Smooth muscle cell (in vitro differentiated cells): ENCODE results near the gene DPH6. TPM values are rescaled to one million over a fixed set of nuclear protein-coding genes. Genes with fewer than 3 reads are reported as not detected.

Experiments
- DNase-seq: peaks from one replicate; lab custom pipeline; 2025; ENCODE audit not compliant: unreplicated experiment; lab: John Stamatoyannopoulos, UW
- H2AFZ ChIP-seq: fragments of 200-600 bp; sonication (generic); 2 replicates; pipeline ENCODE4 v1.6.0; 2016; ENCODE audit warnings: antibody characterized with exemption, low read depth, mild to moderate bottlenecking
- H3F3A ChIP-seq: fragments of 200-600 bp; sonication (generic); 2 replicates; pipeline ENCODE4 v1.6.0; 2017; ENCODE audit warnings: antibody characterized with exemption, low read depth
- H3K27ac ChIP-seq: fragments of 200-600 bp; sonication (generic); 2 replicates; pipeline ENCODE4 v1.5.1; 2016; ENCODE audit warnings: low read depth, mild to moderate bottlenecking
- H3K27me3 ChIP-seq: fragments of 200-600 bp; sonication (generic); 2 replicates; pipeline ENCODE4 v1.6.1; 2016; ENCODE audit warnings: low read depth, mild to moderate bottlenecking
- H3K36me3 ChIP-seq: fragments of 200-600 bp; sonication (generic); 2 replicates; pipeline ENCODE4 v1.5.1; 2016; ENCODE audit warnings: low read depth
- H3K4me1 ChIP-seq: fragments of 200-600 bp; sonication (generic); 2 replicates; pipeline ENCODE4 v1.5.1; 2016; ENCODE audit warnings: low read depth
- H3K4me2 ChIP-seq: fragments of 200-600 bp; sonication (generic); 2 replicates; pipeline ENCODE4 v1.6.0; 2016; ENCODE audit warnings: mild to moderate bottlenecking
- H3K4me3 ChIP-seq: fragments of 200-600 bp; sonication (generic); 2 replicates; pipeline ENCODE4 v1.5.1; 2016; ENCODE audit warnings: mild to moderate bottlenecking
- H3K79me2 ChIP-seq: fragments of 200-600 bp; sonication (generic); 2 replicates; pipeline ENCODE4 v1.6.0; 2016; ENCODE audit warnings: low read depth, mild to moderate bottlenecking
- H3K9ac ChIP-seq: fragments of 200-600 bp; sonication (generic); 2 replicates; pipeline ENCODE4 v1.6.0; 2016; ENCODE audit warnings: low read depth
- H3K9me3 ChIP-seq: fragments of 200-600 bp; sonication (generic); replicated peaks from 2 replicates; pipeline ENCODE4 v1.5.1; 2016; ENCODE audit warnings: low read depth
- H4K20me1 ChIP-seq: fragments of 200-600 bp; sonication (generic); 2 replicates; pipeline ENCODE4 v1.6.0; 2016; ENCODE audit warnings: low read depth
- WGBS: methylation state at CpG from one replicate; pipeline ENCODE4 v1.1.7; 2016; ENCODE audit warnings: low lambda C conversion rate; 5-methylcytosine and 5-hydroxymethylcytosine counted together
- polyA plus RNA-seq: library from polyadenylated mRNA; unstranded; fragments of >200 nt; fragmentation: Nextera tagmentation; extraction: Ambion mirVana; gene quantifications from 2 replicates; pipeline ENCODE4 v1.2.1, GENCODE V29; 2016
- total RNA-seq: library from RNA; depleted of rRNA; stranded (reverse); fragments of >200 nt; gene quantifications from 2 replicates; pipeline ENCODE4 v1.2.3, GENCODE V29; 2014
- TF ChIP-seq, protein P1 (sequence below): fragments of 200-600 bp; sonication (generic); IDR thresholded peaks from 2 replicates; pipeline ENCODE4 v1.5.1; 2017; ENCODE audit warnings: borderline replicate concordance, mild to moderate bottlenecking, antibody characterized with exemption; ENCODE audit not compliant: insufficient read depth, poor library complexity, severe bottlenecking

DPH6 gene
- total and polyA plus RNA-seq, 2 experiments from 2014 or later: 4.0 to 19.9 TPM

- WGBS: 93% methylated on average over 2 of the region's 2 CpGs
- no peaks in the 10 kb centered on the region for H4K20me1 ChIP-seq
- no peak overlapping the region for H3K4me2 ChIP-seq
- H3K79me2 ChIP-seq: no peaks in the 10 kb centered on the region
- no peak for DNase-seq
- H2AFZ ChIP-seq: no peak overlapping the region
- TF ChIP-seq, protein P1, sequence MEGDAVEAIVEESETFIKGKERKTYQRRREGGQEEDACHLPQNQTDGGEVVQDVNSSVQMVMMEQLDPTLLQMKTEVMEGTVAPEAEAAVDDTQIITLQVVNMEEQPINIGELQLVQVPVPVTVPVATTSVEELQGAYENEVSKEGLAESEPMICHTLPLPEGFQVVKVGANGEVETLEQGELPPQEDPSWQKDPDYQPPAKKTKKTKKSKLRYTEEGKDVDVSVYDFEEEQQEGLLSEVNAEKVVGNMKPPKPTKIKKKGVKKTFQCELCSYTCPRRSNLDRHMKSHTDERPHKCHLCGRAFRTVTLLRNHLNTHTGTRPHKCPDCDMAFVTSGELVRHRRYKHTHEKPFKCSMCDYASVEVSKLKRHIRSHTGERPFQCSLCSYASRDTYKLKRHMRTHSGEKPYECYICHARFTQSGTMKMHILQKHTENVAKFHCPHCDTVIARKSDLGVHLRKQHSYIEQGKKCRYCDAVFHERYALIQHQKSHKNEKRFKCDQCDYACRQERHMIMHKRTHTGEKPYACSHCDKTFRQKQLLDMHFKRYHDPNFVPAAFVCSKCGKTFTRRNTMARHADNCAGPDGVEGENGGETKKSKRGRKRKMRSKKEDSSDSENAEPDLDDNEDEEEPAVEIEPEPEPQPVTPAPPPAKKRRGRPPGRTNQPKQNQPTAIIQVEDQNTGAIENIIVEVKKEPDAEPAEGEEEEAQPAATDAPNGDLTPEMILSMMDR: no peak
- H3K27ac ChIP-seq: no peak overlapping the region
- no peaks in the 10 kb centered on the region for H3K9me3 ChIP-seq
- no peaks in the 10 kb centered on the region for H3K27me3 ChIP-seq
- H3K36me3 ChIP-seq: no peaks in the 10 kb centered on the region
- H3K4me1 ChIP-seq: no peaks in the 10 kb centered on the region
- H3F3A ChIP-seq: no peaks in the 10 kb centered on the region
- H3K4me3 ChIP-seq: no peak overlapping the region
- no peak overlapping the region for H3K9ac ChIP-seq
These were observed 218.2 kb downstream of the DPH6 start for GRCh38 chr15:35327789-35328188.

GRCh38 chr15:35325374-35325941, 220.5 kb downstream of the DPH6 start:
- TF ChIP-seq, protein P1: no peak
- H3K9ac ChIP-seq: no peak overlapping the region
- no peaks in the 10 kb centered on the region for H4K20me1 ChIP-seq
- 87% methylated on average over 3 of the region's 3 CpGs for WGBS
- H2AFZ ChIP-seq: no peak overlapping the region
- no peak for DNase-seq
- H3K4me2 ChIP-seq: no peak overlapping the region
- H3K79me2 ChIP-seq: no peaks in the 10 kb centered on the region
- no peak overlapping the region for H3K4me3 ChIP-seq
- H3F3A ChIP-seq: no peaks in the 10 kb centered on the region
- H3K4me1 ChIP-seq: no peaks in the 10 kb centered on the region
- H3K27ac ChIP-seq: no peak overlapping the region
- H3K27me3 ChIP-seq: no peaks in the 10 kb centered on the region
- no peaks in the 10 kb centered on the region for H3K9me3 ChIP-seq
- H3K36me3 ChIP-seq: no peaks in the 10 kb centered on the region

GRCh38 chr15:35323141-35323540, 222.8 kb downstream of the DPH6 start:
- Histone ChIP-seq H2AFZ (no peak overlapping the region), H3K36me3 (no peaks in the 10 kb centered on the region), H3K27me3 (no peaks in the 10 kb centered on the region), H3K4me2 (no peak overlapping the region), H3K9me3 (no peaks in the 10 kb centered on the region), H3K4me1 (no peaks in the 10 kb centered on the region), H3F3A (no peaks in the 10 kb centered on the region), H3K79me2 (no peaks in the 10 kb centered on the region), H3K4me3 (no peak overlapping the region), H4K20me1 (no peaks in the 10 kb centered on the region), H3K9ac (no peak overlapping the region), H3K27ac (no peak overlapping the region)
- TF ChIP-seq, protein P1: no peak
- no peak for DNase-seq

DNA sequence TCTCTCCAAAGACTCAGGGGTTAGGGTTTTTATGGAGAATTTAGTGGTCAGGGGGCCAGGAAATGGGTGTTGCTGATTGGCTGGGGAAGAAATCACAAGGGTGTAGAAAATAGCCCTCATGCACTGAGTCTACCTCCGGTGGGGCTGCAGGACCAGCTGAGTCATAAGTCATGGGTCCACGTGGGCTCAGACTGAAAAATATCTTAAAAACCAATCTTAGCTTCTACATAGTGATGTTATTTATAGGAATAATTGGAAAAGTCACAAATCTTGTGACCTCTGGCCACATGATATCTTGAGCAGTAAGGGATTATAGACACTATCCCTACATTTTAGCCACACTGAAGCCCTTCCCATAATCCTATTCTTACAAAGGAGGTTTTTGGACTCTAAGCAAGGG, 224.0 kb downstream of the DPH6 start:
- Histone ChIP-seq H2AFZ (no peak overlapping the region), H3K4me3 (no peak overlapping the region), H3K4me1 (no peaks in the 10 kb centered on the region), H3K9me3 (no peaks in the 10 kb centered on the region), H3K79me2 (no peaks in the 10 kb centered on the region), H3K27me3 (no peaks in the 10 kb centered on the region), H3K4me2 (no peak overlapping the region), H3K36me3 (no peaks in the 10 kb centered on the region), H3K27ac (no peak overlapping the region), H3K9ac (no peak overlapping the region), H3F3A (no peaks in the 10 kb centered on the region), H4K20me1 (no peaks in the 10 kb centered on the region)
- no peak for DNase-seq
- TF ChIP-seq, protein P1: no peak
- WGBS: 78% methylated on average over 2 of the region's 2 CpGs
